ENCODE measurements around the gene NOMO2.
A peak's percentile ranks its signal among the peaks of the same experiment; 100 is the strongest.
"Not testable (repeated sequence)": the region's sequence is repeated elsewhere in the genome, so short reads cannot be mapped to it uniquely, and the experiment has no call there.

NOMO2 gene, protein sequence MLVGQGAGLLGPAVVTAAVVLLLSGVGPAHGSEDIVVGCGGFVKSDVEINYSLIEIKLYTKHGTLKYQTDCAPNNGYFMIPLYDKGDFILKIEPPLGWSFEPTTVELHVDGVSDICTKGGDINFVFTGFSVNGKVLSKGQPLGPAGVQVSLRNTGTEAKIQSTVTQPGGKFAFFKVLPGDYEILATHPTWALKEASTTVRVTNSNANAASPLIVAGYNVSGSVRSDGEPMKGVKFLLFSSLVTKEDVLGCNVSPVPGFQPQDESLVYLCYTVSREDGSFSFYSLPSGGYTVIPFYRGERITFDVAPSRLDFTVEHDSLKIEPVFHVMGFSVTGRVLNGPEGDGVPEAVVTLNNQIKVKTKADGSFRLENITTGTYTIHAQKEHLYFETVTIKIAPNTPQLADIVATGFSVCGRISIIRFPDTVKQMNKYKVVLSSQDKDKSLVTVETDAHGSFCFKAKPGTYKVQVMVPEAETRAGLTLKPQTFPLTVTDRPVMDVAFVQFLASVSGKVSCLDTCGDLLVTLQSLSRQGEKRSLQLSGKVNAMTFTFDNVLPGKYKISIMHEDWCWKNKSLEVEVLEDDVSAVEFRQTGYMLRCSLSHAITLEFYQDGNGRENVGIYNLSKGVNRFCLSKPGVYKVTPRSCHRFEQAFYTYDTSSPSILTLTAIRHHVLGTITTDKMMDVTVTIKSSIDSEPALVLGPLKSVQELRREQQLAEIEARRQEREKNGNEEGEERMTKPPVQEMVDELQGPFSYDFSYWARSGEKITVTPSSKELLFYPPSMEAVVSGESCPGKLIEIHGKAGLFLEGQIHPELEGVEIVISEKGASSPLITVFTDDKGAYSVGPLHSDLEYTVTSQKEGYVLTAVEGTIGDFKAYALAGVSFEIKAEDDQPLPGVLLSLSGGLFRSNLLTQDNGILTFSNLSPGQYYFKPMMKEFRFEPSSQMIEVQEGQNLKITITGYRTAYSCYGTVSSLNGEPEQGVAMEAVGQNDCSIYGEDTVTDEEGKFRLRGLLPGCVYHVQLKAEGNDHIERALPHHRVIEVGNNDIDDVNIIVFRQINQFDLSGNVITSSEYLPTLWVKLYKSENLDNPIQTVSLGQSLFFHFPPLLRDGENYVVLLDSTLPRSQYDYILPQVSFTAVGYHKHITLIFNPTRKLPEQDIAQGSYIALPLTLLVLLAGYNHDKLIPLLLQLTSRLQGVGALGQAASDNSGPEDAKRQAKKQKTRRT

DNA sequence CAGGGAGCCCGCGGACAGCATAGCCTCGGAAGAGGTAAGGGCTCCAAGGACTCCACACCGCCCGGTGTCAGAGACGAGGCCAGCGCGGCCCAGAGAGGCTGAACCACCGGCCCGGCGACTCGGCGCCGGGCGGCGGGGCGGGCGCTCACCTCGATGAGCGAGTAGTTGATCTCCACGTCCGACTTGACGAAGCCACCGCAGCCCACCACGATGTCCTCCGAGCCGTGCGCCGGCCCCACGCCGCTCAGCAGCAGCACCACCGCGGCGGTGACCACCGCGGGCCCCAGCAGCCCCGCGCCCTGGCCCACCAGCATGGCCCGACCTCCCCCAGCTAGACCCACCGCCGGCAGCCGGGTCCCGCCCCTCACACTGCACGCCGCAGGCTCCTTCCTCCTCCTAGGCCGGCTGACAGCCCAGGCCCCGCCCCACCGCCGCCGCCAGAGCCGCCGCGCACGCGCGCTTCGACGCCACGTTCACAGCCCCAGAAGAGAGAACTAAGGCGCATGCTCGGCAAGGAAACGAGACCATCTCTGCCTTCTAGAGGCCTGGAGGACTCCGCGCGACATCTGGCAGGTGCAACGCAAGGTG, at the start of gene NOMO2:
Gene NOMO2, minus strand, starts transcription at position 371 of the 588 bp plus-strand sequence. Its CDS starts 57 bp downstream, at position 314.
- DNase-seq, result peak; percentile 0

DNA sequence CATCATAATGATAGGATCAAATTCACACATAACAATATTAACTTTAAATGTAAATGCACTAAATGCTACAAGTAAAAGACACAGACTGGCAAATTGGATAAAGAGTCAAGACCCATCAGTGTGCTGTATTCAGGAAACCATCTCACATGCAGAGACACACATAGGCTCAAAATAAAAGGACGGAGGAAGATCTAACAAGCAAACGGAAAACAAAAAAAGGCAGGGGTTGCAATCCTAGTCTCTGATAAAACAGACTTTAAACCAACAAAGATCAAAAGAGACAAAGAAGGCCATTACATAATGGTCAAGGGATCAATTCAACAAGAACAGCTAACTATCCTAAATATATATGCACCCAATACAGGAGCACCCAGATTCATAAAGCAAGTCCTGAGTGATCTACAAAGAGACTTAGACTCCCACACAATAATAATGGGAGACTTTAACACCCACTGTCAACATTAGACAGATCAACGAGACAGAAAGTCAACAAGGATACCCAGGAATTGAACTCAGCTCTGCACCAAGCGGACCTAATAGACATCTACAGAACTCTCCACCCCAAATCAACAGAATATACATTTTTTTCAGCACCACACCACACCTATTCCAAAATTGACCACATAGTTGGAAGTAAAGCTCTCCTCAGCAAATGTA, 48.4 kb upstream of the NOMO2 start:
- not testable (repeated sequence) for DNase-seq

DNA sequence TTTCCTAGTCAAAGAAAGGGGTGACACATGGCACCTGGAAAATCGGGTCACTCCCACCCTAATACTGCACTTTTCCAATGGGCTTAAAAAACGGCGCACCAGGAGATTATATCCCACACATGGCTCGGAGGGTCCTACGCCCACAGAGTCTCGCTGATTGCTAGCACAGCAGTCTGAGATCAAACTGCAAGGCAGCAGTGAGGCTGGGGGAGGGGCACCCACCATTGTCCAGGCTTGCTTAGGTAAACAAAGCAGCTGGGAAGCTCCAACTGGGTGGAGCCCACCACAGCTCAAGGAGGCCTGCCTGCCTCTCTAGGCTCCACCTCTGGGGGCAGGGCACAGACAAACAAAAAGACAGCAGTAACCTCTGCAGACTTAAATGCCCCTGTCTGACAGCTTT, 46.4 kb upstream of the NOMO2 start:
- DNase-seq, result not testable (repeated sequence)

DNA sequence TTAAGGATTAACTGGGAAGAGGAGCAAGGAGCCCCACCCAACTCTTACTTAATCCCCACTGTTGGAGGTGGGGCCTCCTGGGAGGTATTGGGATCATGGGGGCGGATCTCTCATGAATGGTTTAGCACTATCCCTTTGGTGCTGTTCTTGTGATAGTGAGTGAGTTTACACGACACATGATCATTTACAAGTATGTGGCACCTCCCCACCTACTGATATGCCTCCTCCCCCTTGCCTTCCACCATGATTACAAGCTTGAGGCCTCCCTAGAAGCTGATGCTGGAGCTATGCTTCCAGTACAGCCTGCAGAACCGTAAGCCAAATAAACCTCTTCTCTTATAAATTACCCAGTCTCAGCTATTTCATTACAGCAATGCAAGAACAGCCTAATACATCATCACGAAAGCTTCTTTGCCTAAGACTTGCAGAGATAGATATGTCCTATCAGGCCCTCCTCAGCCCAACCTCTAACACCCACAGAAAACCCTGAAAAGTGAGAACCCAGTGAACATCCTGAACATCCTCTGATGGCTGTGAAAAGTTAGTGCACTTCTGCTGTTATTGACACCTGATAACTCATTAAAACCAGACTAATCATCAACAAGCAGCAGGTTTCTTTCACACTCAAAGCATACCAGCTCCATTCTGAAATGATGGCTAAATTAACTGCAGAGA, 41.8 kb upstream of the NOMO2 start:
- not testable (repeated sequence) for DNase-seq

DNA sequence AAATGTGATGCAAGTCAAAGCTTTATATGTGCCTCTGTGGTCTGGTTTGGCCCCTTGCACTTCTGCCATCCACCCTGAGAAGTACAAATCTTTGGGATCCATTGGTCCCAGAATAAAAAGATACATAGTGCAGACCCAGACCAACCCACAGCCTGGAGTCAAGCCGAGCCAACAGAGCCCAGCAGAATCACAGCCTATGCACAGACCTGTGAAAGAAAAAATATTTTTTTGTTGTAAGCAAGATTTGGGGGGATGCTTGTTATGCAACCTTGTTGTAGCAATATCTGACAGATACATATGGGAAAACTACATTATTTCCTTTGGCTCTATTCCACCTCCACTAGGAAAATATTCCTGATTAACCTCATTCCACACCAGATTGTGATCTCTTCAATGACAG, 36.7 kb upstream of the NOMO2 start:
- DNase-seq, result not testable (repeated sequence)

DNA sequence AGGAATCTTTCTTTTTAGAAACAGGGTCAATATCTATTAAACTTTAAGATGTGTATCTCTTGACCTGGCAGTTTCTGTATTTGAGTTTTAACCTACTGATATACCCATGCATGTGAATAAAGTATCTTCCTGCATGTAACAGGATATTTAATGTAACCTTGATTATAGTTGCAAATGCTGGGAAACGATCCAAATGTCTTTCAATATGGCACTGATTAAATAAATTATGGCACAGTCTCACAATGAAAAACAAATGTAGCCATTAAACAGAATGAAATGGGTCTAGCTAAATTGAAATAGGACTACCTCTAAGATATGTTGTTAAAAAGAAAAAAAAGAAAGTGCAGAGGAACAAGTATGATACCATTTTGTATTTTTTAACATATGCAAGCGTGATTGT, 35.8 kb upstream of the NOMO2 start:
- not testable (repeated sequence) for DNase-seq

DNA sequence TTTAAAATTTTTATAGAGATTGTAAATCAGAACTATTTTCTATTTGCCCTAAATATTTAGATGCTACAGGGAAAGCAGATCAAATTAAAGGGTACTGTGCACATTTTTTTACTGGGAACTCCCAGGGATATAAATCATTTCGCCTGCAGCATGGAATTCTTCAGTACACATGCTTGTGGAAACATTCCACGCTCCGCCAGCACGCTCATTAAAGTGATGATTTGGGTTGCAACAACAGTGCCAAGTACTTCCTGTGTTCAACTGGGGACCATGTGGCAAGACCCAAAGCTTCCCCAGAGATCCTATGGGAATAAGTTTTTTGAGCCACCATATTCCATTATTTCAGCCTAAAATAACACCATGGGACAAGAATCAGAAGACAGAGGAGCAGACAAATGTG, 35.4 kb upstream of the NOMO2 start:
- DNase-seq, result peak; percentile 20

DNA sequence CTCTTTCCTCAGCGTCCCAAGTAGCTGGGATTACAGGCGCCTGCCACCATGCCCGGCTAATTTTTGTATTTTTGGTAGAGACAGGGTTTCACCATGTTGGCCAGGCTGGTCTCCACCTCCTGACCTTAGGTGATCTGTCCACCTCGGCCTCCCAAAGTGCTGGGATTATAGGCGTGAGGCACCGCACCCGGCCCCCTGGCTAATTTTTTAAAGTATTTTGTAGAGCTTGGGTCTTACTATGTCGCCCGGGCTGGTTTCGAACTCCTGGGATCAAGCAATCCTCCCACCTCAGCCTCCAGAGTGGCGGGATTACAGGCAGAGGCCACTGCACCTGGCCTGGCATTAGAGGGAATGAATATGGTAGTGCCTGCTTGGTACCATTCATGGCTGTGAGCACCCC, 33.9 kb upstream of the NOMO2 start:
- DNase-seq, result not testable (repeated sequence)

DNA sequence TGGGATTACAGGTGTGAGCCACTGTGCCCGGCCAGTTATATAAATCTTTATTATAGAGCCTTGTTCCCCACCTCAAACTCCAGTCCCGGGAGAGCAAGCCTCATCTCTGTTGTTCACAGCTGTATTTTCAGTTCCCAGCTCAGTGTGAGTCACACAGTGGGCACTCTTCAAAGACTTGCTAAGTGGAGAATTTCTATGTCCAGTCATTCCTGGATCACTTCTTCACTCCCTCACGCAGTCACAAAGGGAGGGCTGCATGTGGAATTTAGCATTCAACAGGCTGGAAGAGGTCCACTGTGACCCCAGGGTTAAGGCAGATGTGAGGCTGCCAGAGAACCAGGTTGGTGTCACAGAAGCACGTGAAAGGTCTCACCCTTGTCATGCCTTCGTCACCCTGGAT, 33.0 kb upstream of the NOMO2 start:
- DNase-seq, result peak; percentile 2

DNA sequence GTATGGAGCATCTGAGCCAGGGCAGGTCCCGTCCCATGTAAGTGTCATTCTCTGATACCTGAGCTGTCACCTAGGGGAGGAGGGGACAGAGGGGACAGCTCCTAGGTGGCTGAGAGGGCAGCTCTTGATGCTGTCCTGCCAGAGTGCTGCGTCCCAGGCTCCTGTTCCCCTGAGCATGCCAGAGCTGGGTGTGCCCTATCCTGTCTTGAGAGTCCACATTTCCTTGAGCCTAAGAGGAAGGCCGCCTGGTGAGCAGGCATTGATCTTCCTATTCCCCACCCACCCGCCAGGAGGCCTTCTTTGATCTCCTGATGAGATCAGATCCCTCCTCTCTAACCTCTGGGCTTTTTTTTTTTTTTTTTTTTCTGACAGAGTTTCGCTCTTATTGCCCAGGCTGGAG, 32.0 kb upstream of the NOMO2 start:
- DNase-seq, result not testable (repeated sequence)

DNA sequence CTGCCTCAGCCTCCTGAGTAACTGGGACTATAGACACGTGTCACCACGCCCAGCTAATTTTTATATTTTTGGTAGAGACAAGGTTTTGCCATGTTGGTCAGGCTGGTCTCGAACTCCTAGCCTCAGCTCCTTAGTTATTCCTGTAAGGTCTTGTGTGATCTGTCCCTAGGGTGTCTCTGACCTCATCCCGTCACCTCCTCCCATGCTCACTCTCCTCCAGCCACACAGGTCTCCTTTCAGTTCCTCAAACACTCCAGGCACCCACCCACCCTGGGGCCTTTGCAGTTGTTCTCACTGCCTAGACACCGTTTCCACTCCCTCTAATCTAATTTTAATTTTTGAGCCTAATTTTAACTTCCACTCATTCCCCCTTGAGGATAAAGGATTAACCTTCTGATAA, 31.1 kb upstream of the NOMO2 start:
- not testable (repeated sequence) for DNase-seq

DNA sequence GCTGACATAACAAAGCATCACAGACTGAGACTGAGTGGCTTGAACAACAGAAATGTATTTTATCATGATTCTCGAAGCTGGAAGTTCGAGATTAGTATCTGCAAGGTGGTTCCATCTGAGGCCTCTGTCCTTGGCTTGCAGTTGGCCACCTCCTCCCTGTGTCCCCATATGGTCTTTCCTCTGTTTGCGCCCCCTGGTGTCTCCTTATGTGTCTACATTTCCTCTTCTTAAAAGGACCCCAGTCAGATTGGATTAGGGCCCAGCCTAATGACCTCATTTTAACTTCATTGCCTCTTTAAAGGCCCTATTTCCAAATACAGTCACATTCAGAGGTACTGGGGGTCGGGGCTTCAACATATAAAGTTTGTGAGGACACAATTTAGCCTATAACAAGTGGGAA, 30.0 kb upstream of the NOMO2 start:
- peak; percentile 38 for DNase-seq

DNA sequence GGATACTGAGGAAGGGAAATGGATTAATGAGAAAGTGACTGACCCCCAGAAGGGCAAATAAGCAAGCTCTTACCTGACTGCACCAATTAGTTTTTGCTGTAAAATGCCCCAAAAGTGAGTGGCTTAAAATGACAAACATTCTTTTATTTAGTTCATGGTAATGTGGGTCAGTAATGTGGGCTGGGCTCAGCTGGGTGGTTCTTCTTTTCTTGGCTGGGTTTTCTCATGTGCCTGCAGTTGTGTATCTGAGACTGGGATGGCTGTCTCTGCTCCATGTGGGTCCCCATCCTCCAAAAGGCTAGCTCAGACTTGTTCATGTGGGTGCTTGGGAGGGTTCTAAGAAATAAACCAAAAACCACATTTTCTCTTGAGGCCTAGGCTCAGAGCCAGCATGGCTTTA, 29.5 kb upstream of the NOMO2 start:
- not testable (repeated sequence) for DNase-seq

DNA sequence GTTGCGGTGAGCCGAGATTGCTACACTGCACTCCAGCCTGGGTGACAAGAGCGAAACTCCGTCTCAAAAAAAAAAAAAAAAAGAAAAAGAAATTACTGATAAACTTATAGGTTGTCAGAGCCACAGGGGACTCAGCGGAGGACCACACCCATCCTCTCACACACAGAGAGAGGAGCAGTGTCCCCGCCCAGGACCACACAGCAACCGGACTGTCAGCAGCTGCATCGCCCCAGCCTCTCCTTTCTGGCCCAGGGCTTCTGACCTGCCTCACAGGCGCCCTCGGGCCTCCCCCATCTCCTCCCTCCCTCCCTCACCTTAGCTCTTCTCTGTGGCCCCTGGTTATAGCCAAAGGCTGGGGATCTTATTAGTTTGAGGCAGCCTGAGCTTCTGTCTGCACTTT, 27.9 kb upstream of the NOMO2 start:
- DNase-seq, result not testable (repeated sequence)

DNA sequence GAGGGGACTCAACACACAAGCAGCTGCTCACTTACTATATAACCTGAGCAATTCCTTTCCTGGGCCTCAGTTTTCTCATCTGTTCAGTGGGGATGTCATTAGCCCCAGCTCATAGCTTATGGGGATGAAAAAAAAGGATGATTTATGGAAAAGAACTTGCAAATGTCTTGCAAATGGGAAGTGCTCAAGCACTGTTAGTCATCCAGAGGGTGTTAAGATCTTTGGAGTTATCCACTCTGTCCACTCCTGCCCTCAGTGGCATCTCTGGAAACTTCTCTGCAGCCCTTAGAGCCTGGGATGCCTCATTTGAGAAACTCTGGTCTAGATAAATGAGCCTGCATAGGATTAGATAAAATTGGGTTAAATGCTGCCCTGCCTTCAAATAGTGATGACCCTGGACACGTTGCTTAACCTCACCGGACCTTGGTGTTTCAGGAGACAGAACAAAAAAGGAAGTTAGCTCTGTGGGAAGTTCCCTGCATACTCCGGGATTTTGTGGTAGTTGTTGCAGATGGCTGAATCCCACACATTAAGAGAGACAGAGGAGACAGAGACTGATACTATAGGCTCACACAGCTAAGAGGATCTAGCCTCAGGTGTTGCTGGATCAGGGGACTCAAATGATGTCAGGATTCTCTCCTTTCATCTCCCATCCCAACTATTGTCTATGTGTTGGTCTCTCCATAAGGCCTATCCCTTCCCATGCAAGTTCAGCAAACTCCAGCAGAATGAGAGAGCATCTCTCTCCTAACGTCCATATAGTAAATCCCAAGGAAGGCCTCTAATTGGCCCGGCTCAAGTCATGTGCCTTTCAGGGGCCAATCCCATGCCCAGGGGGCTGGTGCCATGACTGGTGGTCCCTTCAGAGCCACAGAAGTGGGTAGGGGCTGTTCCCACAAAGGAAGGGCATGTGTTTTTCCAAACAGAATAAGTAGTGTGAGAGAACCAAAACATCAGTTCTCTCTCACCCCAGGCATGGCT, 25.0 kb upstream of the NOMO2 start:
- DNase-seq, result not testable (repeated sequence)

DNA sequence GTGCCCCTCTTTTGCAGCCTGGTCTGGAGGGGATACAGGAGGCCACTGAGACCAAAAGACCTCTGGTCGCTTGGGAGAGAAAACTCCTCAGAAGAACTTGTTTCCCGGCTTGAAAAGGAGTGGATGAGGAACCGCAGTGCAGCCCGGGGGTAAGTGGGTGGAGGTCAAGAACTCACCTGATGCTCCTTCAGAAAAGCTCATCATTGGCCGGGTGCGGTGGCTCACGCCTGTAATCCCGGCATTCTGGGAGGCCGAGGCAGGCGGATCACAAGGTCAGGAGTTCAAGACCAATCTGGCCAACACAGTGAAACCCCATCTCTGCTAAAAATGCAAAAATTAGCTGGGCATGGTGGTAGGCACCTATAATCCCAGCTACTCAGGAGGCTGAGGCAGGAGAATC, 23.9 kb upstream of the NOMO2 start:
- not testable (repeated sequence) for DNase-seq

DNA sequence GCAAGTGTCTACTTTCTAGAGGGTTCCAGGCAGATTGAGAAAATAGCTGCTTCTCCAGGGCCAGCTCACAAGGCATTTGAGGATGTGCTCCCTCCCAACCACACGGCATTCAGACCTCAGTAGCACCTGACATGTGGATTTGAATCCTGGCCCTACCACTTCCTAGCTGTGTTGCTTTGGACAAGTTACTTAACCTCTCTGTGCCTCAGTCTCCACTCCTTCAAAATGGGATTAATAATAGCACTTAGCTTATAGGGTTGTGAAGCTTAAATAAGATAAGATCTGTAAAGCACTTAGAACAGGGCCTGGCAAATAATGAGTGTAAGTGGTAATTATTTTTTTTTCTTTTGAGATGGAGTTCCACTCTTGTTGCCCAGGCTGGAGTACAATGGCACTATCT, 21.0 kb upstream of the NOMO2 start:
- no peak for DNase-seq

DNA sequence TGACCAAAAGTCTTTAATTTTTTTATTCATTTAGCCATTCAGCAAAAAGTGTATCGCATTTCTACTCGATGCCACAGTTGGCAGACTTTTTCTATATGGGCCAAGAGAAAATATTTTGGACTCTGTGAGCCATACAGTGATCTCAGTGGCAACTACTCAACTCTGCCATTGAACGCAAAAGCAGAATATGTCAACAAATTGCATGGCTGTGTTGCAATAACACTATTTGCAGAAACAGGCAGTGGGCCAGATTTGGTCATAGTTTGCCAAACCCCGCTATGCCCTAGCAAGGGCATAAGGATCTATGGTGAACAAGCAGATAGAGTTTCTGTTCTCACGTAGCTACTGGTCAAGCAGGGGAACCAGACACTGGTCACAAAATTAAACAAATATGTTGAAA, 18.5 kb upstream of the NOMO2 start:
- not testable (repeated sequence) for DNase-seq

DNA sequence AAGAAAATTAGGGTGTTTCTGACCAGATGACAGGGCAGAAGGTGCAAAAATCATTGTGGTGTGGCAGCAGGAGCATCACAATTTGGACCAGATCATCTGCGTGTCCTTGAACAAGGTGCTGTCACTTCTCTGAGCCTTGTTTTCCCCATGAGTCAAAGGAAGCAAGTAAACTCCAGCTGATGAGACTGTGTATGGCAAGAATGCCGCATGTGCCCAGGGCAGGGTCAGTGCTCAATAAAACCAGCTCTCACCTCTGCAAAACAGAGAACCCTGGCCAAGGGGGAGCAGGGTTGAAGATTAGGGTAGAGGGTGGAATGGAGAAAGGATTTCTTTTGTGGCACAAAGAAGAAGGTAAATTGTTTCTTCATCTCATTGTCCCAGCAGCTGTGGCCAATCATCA, 17.4 kb upstream of the NOMO2 start:
- DNase-seq, result not testable (repeated sequence)

DNA sequence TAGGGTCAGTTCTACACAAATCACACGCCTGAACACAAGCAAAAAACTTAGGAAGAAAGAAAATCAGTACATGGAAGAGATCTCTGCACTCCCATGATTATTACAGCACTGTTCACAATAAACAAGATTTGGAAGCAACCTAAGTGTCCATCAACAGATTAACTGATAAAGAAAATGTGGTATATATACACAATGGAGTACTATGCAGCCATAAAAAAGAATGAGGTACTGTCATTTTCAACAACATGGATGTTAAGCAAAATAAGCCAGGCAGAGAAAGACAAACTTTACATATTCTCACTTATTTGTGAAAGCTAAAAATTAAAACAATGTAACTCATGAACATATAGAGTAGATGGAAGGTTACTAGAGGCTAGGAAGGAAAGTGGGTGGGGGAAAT, 16.0 kb upstream of the NOMO2 start:
- DNase-seq, result not testable (repeated sequence)

All from fibroblast of skin of right quadriceps (primary cell).